K562 (cell line): ENCODE results near the gene NEK5. TPM values are rescaled to one million over a fixed set of nuclear protein-coding genes. Genes with fewer than 3 reads are reported as not detected.

Experiments
- ARNT ChIP-seq, 2 experiments: fragments of 450-650 bp; IDR thresholded peaks; 2 replicates each; pipeline ENCODE4 v1.6.1; 2016; ENCODE audit warnings: mild to moderate bottlenecking in 1 of 2
- CEBPG ChIP-seq, 3 experiments: fragments of 200-800 bp in 1 of 3; sonication (Bioruptor generic) in 1 of 3; sonication (generic) in 1 of 3; formaldehyde crosslinking in 1 of 3; IDR thresholded peaks in 2 of 3; conservative IDR thresholded peaks in 1 of 3; 2 replicates each; pipeline versions ENCODE4 v1.6.1 to v1.8.0; 2016 to 2022; ENCODE audit warnings: missing compliant biosample characterization in 2 of 3, missing genetic modification characterization in 2 of 3, mild to moderate bottlenecking in 1 of 3, missing genetic modification reagents in 1 of 3
- FOXJ2 ChIP-seq: fragments of 200-800 bp; sonication (Bioruptor generic); IDR thresholded peaks from 2 replicates; pipeline ENCODE4 v1.6.1; 2016; ENCODE audit warnings: missing genetic modification characterization, missing compliant biosample characterization
- HIVEP1 ChIP-seq: fragments of 250-450 bp; sonication (Bioruptor Pico); IDR thresholded peaks from 2 replicates; pipeline ENCODE4 v1.4.0; 2020; ENCODE audit warnings: mild to moderate bottlenecking
- SIN3A ChIP-seq, 2 experiments: fragments of 150-350 bp in 1 of 2; IDR thresholded peaks; 2 replicates each; pipeline ENCODE4 v1.6.1; 2011 to 2016; ENCODE audit warnings: borderline replicate concordance in 2 of 2, low read depth in 2 of 2, low read length in 2 of 2, mild to moderate bottlenecking in 2 of 2, moderate library complexity in 2 of 2; ENCODE audit not compliant: control insufficient read depth in 1 of 2
- SLC30A9 ChIP-seq: fragments of 250-450 bp; sonication (Bioruptor Pico); IDR thresholded peaks from 2 replicates; pipeline ENCODE4 v1.8.0; 2022; ENCODE audit warnings: mild to moderate bottlenecking, moderate library complexity
- SMARCA5 ChIP-seq: fragments of 450-650 bp; IDR thresholded peaks from 2 replicates; pipeline ENCODE4 v1.6.1; 2016
- TCF7L2 ChIP-seq: fragments of 150-350 bp; IDR thresholded peaks from 2 replicates; pipeline ENCODE4 v1.6.1; 2016; ENCODE audit warnings: low read depth, mild to moderate bottlenecking, low read length, moderate library complexity
- ZBTB49 ChIP-seq: sonication (generic); formaldehyde crosslinking; IDR thresholded peaks from 2 replicates; pipeline ENCODE4 v1.8.0; 2022; ENCODE audit warnings: missing genetic modification reagents, mild to moderate bottlenecking, borderline replicate concordance
- ZNF23 ChIP-seq: fragments of 250-450 bp; sonication (Bioruptor Pico); IDR thresholded peaks from 2 replicates; pipeline ENCODE4 v1.4.0; 2020; ENCODE audit warnings: mild to moderate bottlenecking
- ZNF274 ChIP-seq: IDR thresholded peaks from 2 replicates; pipeline ENCODE4 v1.6.1; 2011; ENCODE audit warnings: low read depth, mild to moderate bottlenecking, low read length, moderate library complexity, borderline replicate concordance
- polyA plus RNA-seq, 8 experiments: library from polyadenylated mRNA; depleted of rRNA in 4 of 8; stranded (reverse) in 5 of 8; unstranded in 3 of 8; fragments of >200 nt; fragmentation: Nextera tagmentation in 2 of 8; fragmentation: Illumina TruSeq in 1 of 8; extraction: Ambion mirVana in 2 of 8; extraction: Trizol in 1 of 8; gene quantifications; 2 replicates each; pipeline versions ENCODE4 v1.2.1 to v1.2.3, GENCODE V29; 2011 to 2014; ENCODE audit warnings: inconsistent platforms in 1 of 8, missing spikeins in 1 of 8
- total RNA-seq, 7 experiments: library from RNA; depleted of rRNA in 6 of 7; stranded (reverse); fragments of >200 nt in 6 of 7; fragmentation: Illumina TruSeq in 2 of 7; extraction: Trizol in 2 of 7; gene quantifications; 2 replicates each; pipeline versions ENCODE4 v1.2.1 to v1.2.3, GENCODE V29; 2011 to 2021; ENCODE audit warnings: low replicate concordance in 1 of 7

Gene NEK5
- total and polyA plus RNA-seq, 9 of the 15 experiments (the other 6 are each of a cell fraction or from before 2014, with no cell fraction given) = 0.09 to 0.44 (median 0.33) TPM

- no peak for TF ChIP-seq SLC30A9
- TF ChIP-seq HIVEP1 (CRISPR knock-in tag) = no peak
- no peak for TF ChIP-seq SIN3A (IDR thresholded peaks at IDR 0.05; ENCODE audit: borderline replicate concordance in 2 of 2, control insufficient read depth in 1 of 2, low read depth in 2 of 2, low read length in 2 of 2)
- no peak for TF ChIP-seq FOXJ2 (tag)
- TF ChIP-seq TCF7L2 = no peak
- TF ChIP-seq SMARCA5 = no peak
- TF ChIP-seq CEBPG (CRISPR knock-in tag; IDR thresholded peaks at IDR 0.05) = no peak
- TF ChIP-seq CEBPG (tag; conservative IDR thresholded peaks at IDR 0.05 in 1 of 2, IDR thresholded peaks at IDR 0.05 in 1 of 2) = no peak
- TF ChIP-seq ARNT (IDR thresholded peaks at IDR 0.05) = no peak
- no peak for TF ChIP-seq ZNF274
- TF ChIP-seq ZNF23 = no peak
- no peak for TF ChIP-seq ZBTB49 (CRISPR knock-in tag)
- TF ChIP-seq, all 486 proteins: peak for 28
Measured at GRCh38 chr13:52127783-52128702, 830 bp downstream of the NEK5 start (continued).
